Fibroblast of pulmonary artery (primary cell): ENCODE results near the gene WDR45B.
"Not testable (repeated sequence)": the region's sequence is repeated elsewhere in the genome, so short reads cannot be mapped to it uniquely, and the experiment has no call there.

ENCODE experiments used
- DNase-seq: peaks from one replicate; pipeline ENCODE4 v3.0.0-alpha.2; 2010; ENCODE audit warnings: low read depth
- H3K4me3 ChIP-seq: replicated peaks from 2 replicates; pipeline ENCODE4 v1.5.1; 2011; ENCODE audit warnings: low read depth, mild to moderate bottlenecking, control low read depth, low read length, moderate library complexity
- TF ChIP-seq, protein P1 (sequence below): IDR thresholded peaks from 2 replicates; pipeline ENCODE4 v1.5.1; 2011; ENCODE audit warnings: mild to moderate bottlenecking, control low read depth, low read length, inconsistent platforms; ENCODE audit errors: missing control alignments

WDR45B gene

GRCh38 chr17:82590881-82591539 is 57.2 kb downstream of the WDR45B start:
- TF ChIP-seq, protein P1, sequence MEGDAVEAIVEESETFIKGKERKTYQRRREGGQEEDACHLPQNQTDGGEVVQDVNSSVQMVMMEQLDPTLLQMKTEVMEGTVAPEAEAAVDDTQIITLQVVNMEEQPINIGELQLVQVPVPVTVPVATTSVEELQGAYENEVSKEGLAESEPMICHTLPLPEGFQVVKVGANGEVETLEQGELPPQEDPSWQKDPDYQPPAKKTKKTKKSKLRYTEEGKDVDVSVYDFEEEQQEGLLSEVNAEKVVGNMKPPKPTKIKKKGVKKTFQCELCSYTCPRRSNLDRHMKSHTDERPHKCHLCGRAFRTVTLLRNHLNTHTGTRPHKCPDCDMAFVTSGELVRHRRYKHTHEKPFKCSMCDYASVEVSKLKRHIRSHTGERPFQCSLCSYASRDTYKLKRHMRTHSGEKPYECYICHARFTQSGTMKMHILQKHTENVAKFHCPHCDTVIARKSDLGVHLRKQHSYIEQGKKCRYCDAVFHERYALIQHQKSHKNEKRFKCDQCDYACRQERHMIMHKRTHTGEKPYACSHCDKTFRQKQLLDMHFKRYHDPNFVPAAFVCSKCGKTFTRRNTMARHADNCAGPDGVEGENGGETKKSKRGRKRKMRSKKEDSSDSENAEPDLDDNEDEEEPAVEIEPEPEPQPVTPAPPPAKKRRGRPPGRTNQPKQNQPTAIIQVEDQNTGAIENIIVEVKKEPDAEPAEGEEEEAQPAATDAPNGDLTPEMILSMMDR: no peak
- H3K4me3 ChIP-seq: no peak overlapping the region
- no peak for DNase-seq

- TF ChIP-seq, protein P1: no peak
- no peak overlapping the region for H3K4me3 ChIP-seq
- no peak for DNase-seq
Measured at GRCh38 chr17:82590216-82590615, 58.0 kb downstream of the WDR45B start.

DNA sequence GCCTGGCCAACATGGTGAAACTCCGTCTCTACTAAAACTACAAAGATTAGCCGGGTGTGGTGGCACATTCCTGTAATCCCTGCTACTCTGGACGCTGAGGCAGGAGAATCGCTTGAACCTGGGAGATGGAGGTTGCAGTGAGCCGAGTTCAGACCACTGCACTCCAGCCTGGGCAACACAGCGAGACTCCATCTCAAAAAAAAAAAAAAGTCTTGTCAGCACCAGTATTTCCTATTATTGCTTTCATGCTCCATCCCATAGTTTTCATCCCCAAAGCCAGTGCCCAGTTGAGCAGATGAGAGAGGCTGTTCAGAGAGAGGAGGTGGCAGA is 58.4 kb downstream of the WDR45B start:
- no peak for DNase-seq
- no peak overlapping the region for H3K4me3 ChIP-seq
- TF ChIP-seq, protein P1: no peak

DNA sequence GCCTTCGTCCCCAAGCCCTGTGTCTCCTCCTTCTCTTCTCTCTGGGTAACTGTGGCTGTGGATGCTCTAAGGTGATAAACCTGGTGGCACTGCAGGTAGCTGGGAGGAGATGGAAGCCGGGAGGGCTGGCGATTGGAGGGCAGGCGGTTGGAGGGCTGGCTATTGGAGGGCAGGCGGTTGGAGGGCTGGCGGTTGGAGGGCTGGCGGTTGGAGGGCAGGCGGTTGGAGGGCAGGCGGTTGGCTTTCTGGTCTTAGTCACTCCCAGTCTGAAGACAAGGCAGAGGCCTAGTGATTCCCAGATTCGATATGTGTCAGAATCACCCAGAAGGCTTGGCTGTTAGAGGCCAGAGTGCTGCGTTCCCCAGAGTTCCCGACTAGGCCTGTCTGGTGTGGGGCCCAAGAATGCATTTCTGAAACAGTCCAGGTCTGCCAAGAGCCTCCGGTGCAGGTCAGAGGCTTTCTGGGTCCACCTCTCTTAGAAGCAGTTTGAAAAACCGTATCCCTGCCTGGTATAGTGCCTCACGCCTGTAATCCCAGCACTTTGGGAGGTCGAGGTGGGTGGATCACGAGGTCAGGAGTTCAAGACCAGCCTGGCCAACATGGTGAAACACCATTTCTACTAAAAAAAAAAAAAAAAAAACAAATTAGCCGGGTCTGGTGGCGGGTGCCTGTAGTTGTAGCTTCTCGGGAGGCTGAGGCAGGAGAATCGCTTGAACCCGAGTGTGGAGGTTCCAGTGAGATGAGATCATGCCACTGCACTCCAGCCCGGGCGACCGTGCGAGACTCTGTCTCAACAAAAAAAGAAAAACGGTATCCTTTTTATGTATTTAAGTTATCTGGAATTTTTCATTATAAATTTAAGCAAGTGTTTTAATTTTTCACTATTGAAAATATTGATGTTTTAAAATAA is 59.7 kb downstream of the WDR45B start:
- TF ChIP-seq, protein P1: no peak
- H3K4me3 ChIP-seq: no peak overlapping the region
- DNase-seq: no peak

GRCh38 chr17:82587234-82588086 is 60.8 kb downstream of the WDR45B start:
- H3K4me3 ChIP-seq: no peak overlapping the region
- TF ChIP-seq, protein P1: no peak
- no peak for DNase-seq

DNA sequence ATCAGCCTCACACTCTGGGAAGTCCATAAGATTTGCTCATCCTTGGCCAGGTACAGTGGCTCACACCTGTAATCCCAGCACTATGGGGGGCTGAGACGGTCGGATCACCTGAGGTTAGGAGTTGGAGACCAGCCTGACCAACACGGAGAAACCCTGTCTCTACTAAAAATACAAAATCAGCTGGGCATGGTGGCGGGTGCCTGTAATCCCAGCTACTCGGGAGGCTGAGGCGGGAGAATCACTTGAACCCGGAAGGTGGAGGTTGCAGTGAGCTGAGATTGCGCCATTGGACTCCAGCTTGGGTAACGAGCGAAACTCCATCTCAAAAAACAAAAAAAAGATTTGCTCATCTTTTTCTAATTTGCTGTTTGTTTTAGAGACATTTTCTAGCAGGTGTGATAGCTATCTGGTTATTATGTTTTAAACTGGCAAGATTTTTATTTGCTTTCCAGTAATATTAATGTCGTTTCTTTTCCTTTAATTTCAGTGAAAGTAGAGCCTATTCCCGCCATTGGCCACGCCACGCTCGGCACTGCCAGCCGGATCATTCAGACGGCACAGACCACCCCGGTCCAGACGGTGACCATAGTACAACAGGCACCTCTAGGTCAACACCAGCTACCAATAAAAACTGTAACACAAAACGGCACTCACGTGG is 61.5 kb downstream of the WDR45B start:
- no peak for DNase-seq
- H3K4me3 ChIP-seq: no peak overlapping the region
- TF ChIP-seq, protein P1: no peak

DNA sequence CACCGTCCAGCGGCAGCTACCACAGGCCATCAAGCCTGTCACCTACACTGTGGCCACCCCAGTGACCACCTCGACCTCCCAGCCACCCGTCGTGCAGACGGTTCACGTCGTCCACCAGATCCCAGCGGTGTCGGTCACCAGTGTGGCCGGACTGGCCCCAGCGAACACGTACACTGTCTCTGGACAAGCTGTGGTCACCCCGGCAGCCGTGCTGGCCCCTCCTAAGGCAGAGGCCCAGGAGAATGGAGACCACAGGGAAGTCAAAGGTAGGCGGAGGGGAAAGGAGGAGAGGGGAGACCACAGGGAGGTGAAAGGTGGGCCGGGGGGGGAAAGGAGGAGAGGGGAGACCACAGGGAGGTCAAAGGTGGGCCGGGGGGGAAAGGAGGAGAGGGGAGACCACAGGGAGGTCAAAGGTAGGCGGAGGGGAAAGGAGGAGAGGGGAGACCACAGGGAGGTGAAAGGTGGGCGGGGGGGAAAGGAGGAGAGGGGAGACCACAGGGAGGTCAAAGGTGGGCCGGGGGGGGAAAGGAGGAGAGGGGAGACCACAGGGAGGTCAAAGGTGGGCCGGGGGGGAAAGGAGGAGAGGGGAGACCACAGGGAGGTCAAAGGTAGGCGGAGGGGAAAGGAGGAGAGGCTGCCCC is 62.2 kb downstream of the WDR45B start:
- not testable (repeated sequence) for H3K4me3 ChIP-seq, DNase-seq
